PC-9 (cell line): ENCODE measurements around the gene COL4A1.

Experiments used
- CTCF ChIP-seq: fragments of 200-600 bp; sonication (generic); conservative IDR thresholded peaks from 2 replicates; pipeline ENCODE4 v1.6.1; 2017; ENCODE audit warnings: mixed run types, antibody characterized with exemption, mild to moderate bottlenecking, moderate library complexity
- EZH2 ChIP-seq: fragments of 200-600 bp; sonication (generic); IDR thresholded peaks from 2 replicates; pipeline ENCODE4 v1.8.0; 2017; ENCODE audit warnings: antibody characterized with exemption, low read depth

- TF ChIP-seq CTCF (no peak), EZH2 (no peak)
Observed at GRCh38 chr13:110109910-110110309, 197.0 kb downstream of the COL4A1 start.
